GM13976 (cell line): ENCODE results near the gene CEP135.
A peak's percentile ranks its signal among the peaks of the same experiment; 100 is the strongest.

ENCODE experiments used
- DNase-seq: peaks from one replicate; pipeline ENCODE4 v3.0.0; 2012; ENCODE audit warnings: low spot score
- in situ Hi-C: fragments of 300-500 bp; cut with MboI; formaldehyde crosslinking; loops from one replicate; pipeline ENCODE4 v1.12.0; 2022; ENCODE audit warnings: low sequenced_read_pairs, mixed read lengths, inconsistent platforms; ENCODE audit not compliant: unreplicated experiment
- TF ChIP-seq, protein P1 (sequence below): IDR thresholded peaks from 2 replicates; pipeline ENCODE4 v1.5.1; 2012; ENCODE audit warnings: borderline replicate concordance, mild to moderate bottlenecking; ENCODE audit not compliant: insufficient read depth; ENCODE audit errors: extremely low read depth, missing control alignments, control extremely low read depth

CEP135 gene

DNA sequence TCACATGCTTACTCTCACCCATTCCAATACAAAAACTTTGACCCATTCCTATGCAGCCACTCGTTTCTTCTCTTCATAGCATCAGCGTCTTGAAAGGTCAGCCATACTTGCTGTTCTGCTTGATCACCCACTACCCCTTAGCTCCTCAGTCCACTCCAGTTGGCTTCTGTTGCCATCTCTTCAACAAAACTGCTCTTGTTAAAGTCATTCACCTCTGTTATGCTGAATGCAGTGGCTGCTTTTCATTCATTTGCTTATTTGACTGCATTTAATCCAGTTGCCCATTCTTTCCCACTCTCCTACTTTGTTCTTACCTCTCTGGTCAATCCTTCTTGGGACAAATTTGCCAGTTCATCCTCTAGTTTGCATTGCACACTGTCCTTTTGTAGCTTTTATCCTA, 24.9 kb downstream of the CEP135 start:
- no peak for DNase-seq
- in situ Hi-C loops, result no loop called here
- TF ChIP-seq, protein P1, sequence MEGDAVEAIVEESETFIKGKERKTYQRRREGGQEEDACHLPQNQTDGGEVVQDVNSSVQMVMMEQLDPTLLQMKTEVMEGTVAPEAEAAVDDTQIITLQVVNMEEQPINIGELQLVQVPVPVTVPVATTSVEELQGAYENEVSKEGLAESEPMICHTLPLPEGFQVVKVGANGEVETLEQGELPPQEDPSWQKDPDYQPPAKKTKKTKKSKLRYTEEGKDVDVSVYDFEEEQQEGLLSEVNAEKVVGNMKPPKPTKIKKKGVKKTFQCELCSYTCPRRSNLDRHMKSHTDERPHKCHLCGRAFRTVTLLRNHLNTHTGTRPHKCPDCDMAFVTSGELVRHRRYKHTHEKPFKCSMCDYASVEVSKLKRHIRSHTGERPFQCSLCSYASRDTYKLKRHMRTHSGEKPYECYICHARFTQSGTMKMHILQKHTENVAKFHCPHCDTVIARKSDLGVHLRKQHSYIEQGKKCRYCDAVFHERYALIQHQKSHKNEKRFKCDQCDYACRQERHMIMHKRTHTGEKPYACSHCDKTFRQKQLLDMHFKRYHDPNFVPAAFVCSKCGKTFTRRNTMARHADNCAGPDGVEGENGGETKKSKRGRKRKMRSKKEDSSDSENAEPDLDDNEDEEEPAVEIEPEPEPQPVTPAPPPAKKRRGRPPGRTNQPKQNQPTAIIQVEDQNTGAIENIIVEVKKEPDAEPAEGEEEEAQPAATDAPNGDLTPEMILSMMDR, result no peak

GRCh38 chr4:55977811-55978210, 29.1 kb downstream of the CEP135 start:
- in situ Hi-C loops, result no loop called here
- no peak for DNase-seq
- TF ChIP-seq, protein P1, result no peak

DNA sequence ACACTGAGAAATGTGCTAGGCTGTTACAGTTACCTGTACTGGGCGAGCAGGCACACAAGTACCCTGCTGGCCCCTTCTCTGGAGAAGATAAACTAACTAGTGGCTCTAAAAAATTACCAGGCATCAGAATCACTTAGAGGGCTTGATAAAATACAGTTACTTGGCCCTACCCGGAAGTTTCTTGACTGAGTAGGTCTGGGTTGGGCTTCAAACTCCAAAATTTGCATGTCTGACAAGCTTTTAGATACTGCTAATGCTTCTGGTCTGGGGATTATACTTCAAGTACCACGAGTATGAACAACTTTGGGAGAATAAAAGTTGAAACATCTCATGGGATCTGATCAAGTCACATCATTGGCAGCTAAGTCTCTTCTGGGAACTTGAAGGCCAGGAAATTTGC, 30.8 kb downstream of the CEP135 start:
- TF ChIP-seq, protein P1, result no peak
- in situ Hi-C loops, result no loop called here
- no peak for DNase-seq

- peak; percentile 18 for DNase-seq
- in situ Hi-C loops, result no loop called here
- TF ChIP-seq, protein P1, result no peak
Measured at GRCh38 chr4:55980725-55981124, 32.0 kb downstream of the CEP135 start.

DNA sequence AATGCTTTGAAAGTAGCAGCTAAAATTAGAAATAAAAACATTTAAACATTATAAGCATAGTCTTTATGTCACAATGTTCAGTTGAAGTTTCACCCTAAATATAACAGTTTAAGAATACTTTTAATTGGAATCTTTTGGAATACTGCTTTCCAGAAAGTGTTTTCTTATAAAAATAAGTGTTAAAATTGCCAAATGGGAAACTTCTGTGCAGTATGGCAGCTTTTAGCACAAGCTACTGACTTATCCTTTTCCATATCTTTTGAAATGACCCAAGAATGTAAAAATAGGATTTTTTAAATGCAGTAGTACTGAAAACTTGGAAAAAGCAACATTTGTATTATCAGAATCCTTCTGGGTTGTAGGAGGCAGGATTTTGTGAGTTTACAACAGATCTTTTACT, 34.2 kb downstream of the CEP135 start:
- TF ChIP-seq, protein P1, result no peak
- in situ Hi-C loops, result no loop called here
- DNase-seq, result no peak

GRCh38 chr4:55989766-55990165, 41.0 kb downstream of the CEP135 start:
- TF ChIP-seq, protein P1, result no peak
- DNase-seq, result no peak
- in situ Hi-C loops, result no loop called here
